Astrocyte (in vitro differentiated cells and primary cell): Measurements from ENCODE around the gene GFPT2.

Experiments
- EZH2 ChIP-seq: IDR thresholded peaks from 2 replicates; pipeline ENCODE4 v1.6.1; 2012; ENCODE audit warnings: mild to moderate bottlenecking, low read length, inconsistent platforms; ENCODE audit not compliant: insufficient read depth
- TF ChIP-seq, protein P1 (sequence below): IDR thresholded peaks from 2 replicates; pipeline ENCODE4 v1.5.1; 2011; ENCODE audit warnings: low read depth, mild to moderate bottlenecking, inconsistent platforms, low read length, moderate library complexity; ENCODE audit not compliant: insufficient read depth

DNA sequence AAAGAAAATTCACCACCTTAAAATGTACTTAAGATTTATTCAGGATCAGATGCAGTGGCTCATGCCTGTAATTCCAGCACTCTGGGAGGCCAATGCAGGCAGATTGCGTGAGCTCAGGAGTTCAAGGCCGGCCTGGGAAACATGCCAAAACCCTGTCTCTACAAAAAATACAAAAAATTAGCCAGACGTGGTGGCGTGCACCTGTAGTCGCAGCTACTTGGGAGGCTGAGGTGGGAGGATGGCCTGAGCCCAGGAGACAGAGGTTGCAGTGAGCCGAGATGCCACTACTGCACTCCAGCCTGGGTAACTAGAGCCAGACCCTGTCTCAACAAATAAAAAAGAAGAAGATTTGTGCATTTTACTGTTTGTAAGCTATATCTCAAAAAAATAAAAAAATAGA is 34.7 kb upstream of the GFPT2 start:
- TF ChIP-seq, protein P1, sequence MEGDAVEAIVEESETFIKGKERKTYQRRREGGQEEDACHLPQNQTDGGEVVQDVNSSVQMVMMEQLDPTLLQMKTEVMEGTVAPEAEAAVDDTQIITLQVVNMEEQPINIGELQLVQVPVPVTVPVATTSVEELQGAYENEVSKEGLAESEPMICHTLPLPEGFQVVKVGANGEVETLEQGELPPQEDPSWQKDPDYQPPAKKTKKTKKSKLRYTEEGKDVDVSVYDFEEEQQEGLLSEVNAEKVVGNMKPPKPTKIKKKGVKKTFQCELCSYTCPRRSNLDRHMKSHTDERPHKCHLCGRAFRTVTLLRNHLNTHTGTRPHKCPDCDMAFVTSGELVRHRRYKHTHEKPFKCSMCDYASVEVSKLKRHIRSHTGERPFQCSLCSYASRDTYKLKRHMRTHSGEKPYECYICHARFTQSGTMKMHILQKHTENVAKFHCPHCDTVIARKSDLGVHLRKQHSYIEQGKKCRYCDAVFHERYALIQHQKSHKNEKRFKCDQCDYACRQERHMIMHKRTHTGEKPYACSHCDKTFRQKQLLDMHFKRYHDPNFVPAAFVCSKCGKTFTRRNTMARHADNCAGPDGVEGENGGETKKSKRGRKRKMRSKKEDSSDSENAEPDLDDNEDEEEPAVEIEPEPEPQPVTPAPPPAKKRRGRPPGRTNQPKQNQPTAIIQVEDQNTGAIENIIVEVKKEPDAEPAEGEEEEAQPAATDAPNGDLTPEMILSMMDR, result no peak
- no peak for TF ChIP-seq EZH2
